Measurements from ENCODE around the gene CCDC69. TPM values are rescaled to one million over a fixed set of nuclear protein-coding genes. Genes with fewer than 3 reads are reported as not detected.

Gene CCDC69
- total RNA-seq, 1 experiment from 2014 or later: 2.8 TPM

DNA sequence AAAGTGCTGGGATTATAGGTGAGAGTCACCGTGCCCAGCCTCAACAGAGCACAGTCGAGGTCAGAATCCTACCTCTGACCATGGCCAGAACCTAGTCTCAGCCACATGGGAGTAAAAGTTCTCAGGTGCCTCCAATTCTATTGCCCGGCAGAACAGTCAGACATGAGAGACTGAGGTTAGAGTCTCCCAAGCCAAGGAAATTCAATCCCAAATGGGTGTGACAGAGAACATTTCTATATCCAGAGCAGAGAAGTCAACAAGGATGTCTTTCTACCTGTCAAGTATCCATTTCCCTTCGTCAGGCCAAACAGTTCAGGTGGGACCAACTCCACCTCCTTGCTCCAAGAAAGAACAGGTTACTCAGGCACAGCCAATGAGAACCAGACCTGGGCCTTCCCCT is 76.9 kb downstream of the CCDC69 start:
- no peaks in the 10 kb centered on the region for H3K4me1 Mint-ChIP-seq (ENCODE audit: insufficient read depth, unreplicated experiment)
- no peaks in the 10 kb centered on the region for H3K36me3 Mint-ChIP-seq (ENCODE audit: insufficient read depth, unreplicated experiment)
- intact Hi-C loops (cut with micrococcal nuclease): no loop called here
- no TSS peak for BruUV-seq (replicated peaks)
- no peaks in the 10 kb centered on the region for H3K27me3 Mint-ChIP-seq (ENCODE audit: insufficient read depth, unreplicated experiment)
- ChIA-PET CTCF (interaction anchor here (1.5 to 17.2 kb wide), 3 partner anchors 11 to 21 kb away, joined by 4 to 206 read pairs (median 112); no protein-coding TSS in a partner anchor), POLR2A (no interaction called here)
- DNase-seq (ENCODE audit: unreplicated experiment): no peak
- no peak overlapping the region for H3K27ac Mint-ChIP-seq (ENCODE audit: low read depth, unreplicated experiment)
- H3K4me3 Mint-ChIP-seq (ENCODE audit: unreplicated experiment): no peak overlapping the region
- TF ChIP-seq, protein P1, sequence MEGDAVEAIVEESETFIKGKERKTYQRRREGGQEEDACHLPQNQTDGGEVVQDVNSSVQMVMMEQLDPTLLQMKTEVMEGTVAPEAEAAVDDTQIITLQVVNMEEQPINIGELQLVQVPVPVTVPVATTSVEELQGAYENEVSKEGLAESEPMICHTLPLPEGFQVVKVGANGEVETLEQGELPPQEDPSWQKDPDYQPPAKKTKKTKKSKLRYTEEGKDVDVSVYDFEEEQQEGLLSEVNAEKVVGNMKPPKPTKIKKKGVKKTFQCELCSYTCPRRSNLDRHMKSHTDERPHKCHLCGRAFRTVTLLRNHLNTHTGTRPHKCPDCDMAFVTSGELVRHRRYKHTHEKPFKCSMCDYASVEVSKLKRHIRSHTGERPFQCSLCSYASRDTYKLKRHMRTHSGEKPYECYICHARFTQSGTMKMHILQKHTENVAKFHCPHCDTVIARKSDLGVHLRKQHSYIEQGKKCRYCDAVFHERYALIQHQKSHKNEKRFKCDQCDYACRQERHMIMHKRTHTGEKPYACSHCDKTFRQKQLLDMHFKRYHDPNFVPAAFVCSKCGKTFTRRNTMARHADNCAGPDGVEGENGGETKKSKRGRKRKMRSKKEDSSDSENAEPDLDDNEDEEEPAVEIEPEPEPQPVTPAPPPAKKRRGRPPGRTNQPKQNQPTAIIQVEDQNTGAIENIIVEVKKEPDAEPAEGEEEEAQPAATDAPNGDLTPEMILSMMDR (IDR thresholded peaks at IDR 0.05; ENCODE audit: unreplicated experiment): no peak
- H3K9me3 Mint-ChIP-seq (ENCODE audit: unreplicated experiment): no peaks in the 10 kb centered on the region

GRCh38 chr5:151146061-151146460 is 77.8 kb downstream of the CCDC69 start:
- H3K4me3 Mint-ChIP-seq (ENCODE audit: unreplicated experiment): no peak overlapping the region
- ChIA-PET POLR2A (no interaction called here), CTCF (interaction anchor here (0.6 to 17.2 kb wide), 6 partner anchors 10 to 93 kb away, joined by 3 to 206 read pairs (median 4); no protein-coding TSS in a partner anchor)
- peaks cover 7% of the 10 kb centered on the region for H3K4me1 Mint-ChIP-seq (ENCODE audit: insufficient read depth, unreplicated experiment)
- intact Hi-C loops (cut with micrococcal nuclease): no loop called here
- no peak overlapping the region for H3K27ac Mint-ChIP-seq (ENCODE audit: low read depth, unreplicated experiment)
- DNase-seq (ENCODE audit: unreplicated experiment): no peak
- TF ChIP-seq, protein P1 (IDR thresholded peaks at IDR 0.05; ENCODE audit: unreplicated experiment): no peak
- no peaks in the 10 kb centered on the region for H3K27me3 Mint-ChIP-seq (ENCODE audit: insufficient read depth, unreplicated experiment)
- H3K36me3 Mint-ChIP-seq (ENCODE audit: insufficient read depth, unreplicated experiment): no peaks in the 10 kb centered on the region
- no peaks in the 10 kb centered on the region for H3K9me3 Mint-ChIP-seq (ENCODE audit: unreplicated experiment)
- no TSS peak for BruUV-seq (replicated peaks)

DNA sequence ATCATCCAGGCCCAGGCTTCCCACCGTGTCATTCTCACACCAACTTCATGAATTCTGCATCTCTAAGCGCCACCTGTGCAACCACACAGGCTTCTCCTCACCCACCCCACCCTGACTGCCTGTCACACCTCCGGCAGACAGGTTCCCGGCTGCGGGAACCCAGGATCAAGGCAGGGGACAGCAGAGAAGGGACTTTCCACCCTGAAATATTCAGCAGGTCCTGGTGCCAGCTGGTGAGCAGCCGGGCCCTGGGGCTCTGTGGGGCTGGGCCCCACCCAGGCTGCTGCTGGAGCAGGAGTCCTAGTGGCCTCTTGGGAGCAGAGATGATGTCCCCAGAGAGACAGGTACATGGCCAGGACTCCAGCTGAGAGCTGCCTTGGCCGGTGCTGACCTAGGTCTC is 79.0 kb downstream of the CCDC69 start:
- Mint-ChIP-seq H3K36me3 (ENCODE audit: insufficient read depth, unreplicated experiment) (no peaks in the 10 kb centered on the region), H3K27ac (ENCODE audit: low read depth, unreplicated experiment) (no peak overlapping the region), H3K9me3 (ENCODE audit: unreplicated experiment) (no peaks in the 10 kb centered on the region), H3K4me1 (ENCODE audit: insufficient read depth, unreplicated experiment) (peaks cover 7% of the 10 kb centered on the region), H3K27me3 (ENCODE audit: insufficient read depth, unreplicated experiment) (no peaks in the 10 kb centered on the region), H3K4me3 (ENCODE audit: unreplicated experiment) (no peak overlapping the region)
- no peak for DNase-seq (ENCODE audit: unreplicated experiment)
- CTCF ChIA-PET: interaction anchor here (0.9 to 17.2 kb wide), 6 partner anchors 19 to 96 kb away, joined by 3 to 206 read pairs (median 17); no protein-coding TSS in a partner anchor
- intact Hi-C loops (cut with micrococcal nuclease): no loop called here
- POLR2A ChIA-PET: no interaction called here
- TF ChIP-seq, protein P1 (IDR thresholded peaks at IDR 0.05; ENCODE audit: unreplicated experiment): no peak
- no TSS peak for BruUV-seq (replicated peaks)

DNA sequence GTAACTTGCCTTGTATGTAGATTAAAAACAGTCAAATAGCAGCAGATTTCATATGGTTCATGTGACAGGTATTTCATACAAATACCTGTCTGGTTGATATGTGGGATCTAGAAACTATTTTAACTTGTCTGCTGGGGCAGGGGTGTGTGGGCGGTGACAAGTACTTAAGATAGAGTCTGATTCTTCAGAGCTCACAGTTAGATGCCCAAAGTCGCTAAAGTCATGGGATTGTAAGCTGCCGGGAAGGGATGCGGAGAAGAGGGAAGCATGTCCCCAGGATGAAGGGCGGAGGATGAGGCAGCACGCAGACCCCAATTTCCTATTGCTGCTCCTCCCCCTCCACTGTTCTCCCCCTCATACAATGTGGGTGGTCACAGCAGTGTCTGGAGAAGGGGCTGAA is 79.6 kb downstream of the CCDC69 start:
- Mint-ChIP-seq H3K27me3 (ENCODE audit: insufficient read depth, unreplicated experiment) (no peaks in the 10 kb centered on the region), H3K27ac (ENCODE audit: low read depth, unreplicated experiment) (no peak overlapping the region), H3K4me1 (ENCODE audit: insufficient read depth, unreplicated experiment) (peaks cover 7% of the 10 kb centered on the region), H3K9me3 (ENCODE audit: unreplicated experiment) (no peaks in the 10 kb centered on the region), H3K36me3 (ENCODE audit: insufficient read depth, unreplicated experiment) (no peaks in the 10 kb centered on the region), H3K4me3 (ENCODE audit: unreplicated experiment) (no peak overlapping the region)
- intact Hi-C loops (cut with micrococcal nuclease): no loop called here
- TF ChIP-seq, protein P1 (IDR thresholded peaks at IDR 0.05; ENCODE audit: unreplicated experiment): no peak
- no TSS peak for BruUV-seq (replicated peaks)
- no peak for DNase-seq (ENCODE audit: unreplicated experiment)
- CTCF ChIA-PET: interaction anchor here (0.6 to 17.2 kb wide), 6 partner anchors 11 to 93 kb away, joined by 3 to 206 read pairs (median 18); no protein-coding TSS in a partner anchor
- POLR2A ChIA-PET: no interaction called here
